A549 (cell line): ENCODE results near the gene LANCL2. TPM values are rescaled to one million over a fixed set of nuclear protein-coding genes. Genes with fewer than 3 reads are reported as not detected.

ENCODE experiments used
- ATAC-seq, 2 experiments: fragments of 200-7000 bp in 1 of 2; fragments of >200 bp in 1 of 2; cut with Nextera tagmentation in 1 of 2; cut with Tn5 transposase in 1 of 2; 3 replicates each; pipeline versions ENCODE4 v1.8.0 to v1.9.1; 2018 to 2020; ENCODE audit warnings: mild to moderate bottlenecking in 1 of 2, moderate library complexity in 1 of 2
- CTCF ChIA-PET: fragments of 300-600 bp; sonication (Branson Sonifier 250); formaldehyde crosslinking; extraction: SDS; loops from one replicate; lab custom pipeline; 2021; ENCODE audit warnings: antibody characterized with exemption, inconsistent platforms; lab: Yijun Ruan, JAX
- POLR2A ChIA-PET: fragments of 350-600 bp; formaldehyde crosslinking; extraction: SDS; loops from one replicate; lab custom pipeline; 2021; ENCODE audit warnings: antibody characterized with exemption, inconsistent platforms; lab: Yijun Ruan, JAX
- DNase-seq, 2 experiments: peaks; one replicate each; pipeline versions ENCODE4 v3.0.0 to v3.0.0-alpha.2; 2011 to 2016; ENCODE audit warnings: low read depth in 1 of 2, low spot score in 1 of 2
- FAIRE-seq: peaks from 2 replicates; lab custom pipeline; 2011; peaks lifted over from hg19 to GRCh38; lab: Jason Lieb, UNC
- H3K27ac ChIP-seq, 2 experiments: fragments of >200 bp; sonication (Bioruptor Twin); formaldehyde crosslinking; 3 replicates each; pipeline ENCODE4 v1.5.1; 2016 to 2017
- H3K4me1 ChIP-seq: fragments of >200 bp; sonication (Bioruptor Twin); formaldehyde crosslinking; 3 replicates; pipeline ENCODE4 v1.6.1; 2016
- H3K4me2 ChIP-seq: fragments of >200 bp; sonication (Bioruptor Twin); formaldehyde crosslinking; 3 replicates; pipeline ENCODE4 v1.6.1; 2016
- H3K4me3 ChIP-seq: fragments of >200 bp; sonication (Bioruptor Twin); formaldehyde crosslinking; 3 replicates; pipeline ENCODE4 v1.5.1; 2016
- H3K9me3 ChIP-seq: fragments of >200 bp; sonication (Bioruptor Twin); formaldehyde crosslinking; 3 replicates; pipeline ENCODE4 v1.6.1; 2016
- CHD4 ChIP-seq: fragments of 200-600 bp; sonication (generic); IDR thresholded peaks from 2 replicates; pipeline ENCODE4 v1.6.1; 2016; ENCODE audit warnings: antibody characterized with exemption, mild to moderate bottlenecking, borderline replicate concordance
- EHMT2 ChIP-seq: fragments of 200-600 bp; sonication (generic); IDR thresholded peaks from 2 replicates; pipeline ENCODE4 v1.6.1; 2016; ENCODE audit warnings: antibody characterized with exemption, low read depth, mild to moderate bottlenecking, moderate library complexity
- EP300 ChIP-seq, 2 experiments: fragments of >200 bp; sonication (Bioruptor Twin); formaldehyde crosslinking; IDR thresholded peaks; 2 replicates in 1 of 2; 3 replicates in 1 of 2; pipeline ENCODE4 v1.6.1; 2016 to 2017
- ESRRA ChIP-seq: fragments of 150-350 bp; IDR thresholded peaks from 2 replicates; pipeline ENCODE4 v1.6.1; 2014; ENCODE audit warnings: mild to moderate bottlenecking, low read length, borderline replicate concordance
- FOXS1 ChIP-seq: fragments of 250-450 bp; sonication (Bioruptor Pico); IDR thresholded peaks from 2 replicates; pipeline ENCODE4 v1.5.0; 2020; ENCODE audit warnings: mild to moderate bottlenecking, moderate library complexity
- HDAC2 ChIP-seq: fragments of 200-600 bp; sonication (generic); IDR thresholded peaks from 2 replicates; pipeline ENCODE4 v1.6.1; 2016
- HOXA7 ChIP-seq: fragments of 250-450 bp; sonication (Bioruptor Pico); IDR thresholded peaks from 2 replicates; pipeline ENCODE4 v1.5.0; 2020; ENCODE audit warnings: mild to moderate bottlenecking, moderate library complexity
- HOXB5 ChIP-seq: fragments of 250-450 bp; sonication (Bioruptor Pico); IDR thresholded peaks from 2 replicates; pipeline ENCODE4 v1.5.0; 2020; ENCODE audit warnings: mild to moderate bottlenecking, moderate library complexity
- JUNB ChIP-seq: fragments of >200 bp; sonication (Bioruptor Twin); formaldehyde crosslinking; IDR thresholded peaks from 2 replicates; pipeline ENCODE4 v1.6.1; 2016
- KDM5A ChIP-seq: fragments of 200-600 bp; sonication (generic); IDR thresholded peaks from 2 replicates; pipeline ENCODE4 v1.6.1; 2016; ENCODE audit warnings: antibody characterized with exemption, mild to moderate bottlenecking
- MAFK ChIP-seq: fragments of 450-650 bp; IDR thresholded peaks from 2 replicates; pipeline ENCODE4 v1.6.1; 2014; ENCODE audit not compliant: partially characterized antibody
- POLR2A ChIP-seq: IDR thresholded peaks from 2 replicates; pipeline ENCODE4 v1.6.1; 2012; ENCODE audit warnings: mild to moderate bottlenecking, low read length
- RCOR1 ChIP-seq: fragments of 150-350 bp; IDR thresholded peaks from 2 replicates; pipeline ENCODE4 v1.6.1; 2014; ENCODE audit warnings: antibody characterized with exemption, low read length, low read depth
- TP53 ChIP-seq: fragments of 250-450 bp; sonication (Bioruptor Pico); IDR thresholded peaks from 2 replicates; pipeline ENCODE4 v1.5.0; 2021; ENCODE audit warnings: mild to moderate bottlenecking, moderate library complexity
- ZC3H11A ChIP-seq: fragments of 450-650 bp; IDR thresholded peaks from 2 replicates; pipeline ENCODE4 v1.6.1; 2014; ENCODE audit warnings: antibody characterized with exemption, mild to moderate bottlenecking
- ZSCAN20 ChIP-seq: fragments of 250-450 bp; sonication (Bioruptor Pico); IDR thresholded peaks from 2 replicates; pipeline ENCODE4 v1.8.0; 2022; ENCODE audit warnings: mild to moderate bottlenecking, moderate library complexity
- WGBS: methylation state at CpG from one replicate; pipeline ENCODE4 v1.1.6; 2017; ENCODE audit errors: missing lambda C conversion rate; 5-methylcytosine and 5-hydroxymethylcytosine counted together
- polyA plus RNA-seq, 4 experiments: library from polyadenylated mRNA; depleted of rRNA in 3 of 4; stranded (reverse); fragments of >200 nt; fragmentation: RNase III in 1 of 4; extraction: RNeasy Plus Mini Kit Qiagen cat#74134 plus additional on column Dnase treatment in 1 of 4; gene quantifications; 2 replicates in 3 of 4; 3 replicates in 1 of 4; pipeline ENCODE4 v1.2.3, GENCODE V29; 2011 to 2017
- TF ChIP-seq, protein P1 (sequence below): IDR thresholded peaks from 2 replicates; pipeline ENCODE4 v1.6.1; 2012
- TF ChIP-seq, protein P2 (sequence below): fragments of 250-450 bp; sonication (Bioruptor Pico); IDR thresholded peaks from 2 replicates; pipeline ENCODE4 v1.5.0; 2020; ENCODE audit warnings: low read depth, mild to moderate bottlenecking, moderate library complexity
- TF ChIP-seq, protein P3 (sequence below): fragments of 150-350 bp; IDR thresholded peaks from 2 replicates; pipeline ENCODE4 v1.6.1; 2014; ENCODE audit warnings: low read depth, mild to moderate bottlenecking, low read length
- TF ChIP-seq, protein P4 (sequence below): IDR thresholded peaks from 2 replicates; pipeline ENCODE4 v1.6.1; 2012; ENCODE audit warnings: low read depth, borderline replicate concordance
- TF ChIP-seq, protein P5 (sequence below): fragments of 250-450 bp; sonication (Bioruptor Pico); IDR thresholded peaks from 2 replicates; pipeline ENCODE4 v1.5.0; 2021; ENCODE audit warnings: mild to moderate bottlenecking, moderate library complexity, borderline replicate concordance

LANCL2 gene
- polyA plus RNA-seq, 2 of the 4 experiments (the other 2 are of a cell fraction): 8.0 to 12.4 TPM

DNA sequence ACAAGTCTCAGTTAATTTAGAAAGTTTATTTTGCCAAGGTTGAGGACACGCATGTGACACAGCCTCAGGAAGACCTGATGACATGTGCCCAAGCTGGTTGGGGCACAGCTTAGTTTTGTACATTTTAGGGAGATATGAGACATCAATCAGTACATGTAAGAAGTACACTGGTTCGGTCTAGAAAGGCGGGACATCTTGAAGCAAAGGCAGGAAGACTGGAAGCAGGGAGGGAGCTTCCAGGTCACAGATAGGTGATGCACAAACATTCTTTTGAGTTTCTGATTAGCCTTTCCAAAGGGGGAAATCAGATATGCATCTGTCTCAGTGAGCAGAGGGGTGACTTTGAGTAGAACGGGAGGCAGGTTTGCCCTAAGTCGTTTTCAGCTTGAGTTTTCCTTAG is 29.4 kb upstream of the LANCL2 start:
- no peak for FAIRE-seq
- Histone ChIP-seq H3K4me2 (no peak overlapping the region), H3K9me3 (no peaks in the 10 kb centered on the region), H3K4me1 (no peaks in the 10 kb centered on the region), H3K4me3 (no peak overlapping the region), H3K27ac (no peak overlapping the region)
- CTCF ChIA-PET: interaction anchor here (1.4 kb wide), 1 partner anchor 80 kb away, joined by 4 read pairs; no protein-coding TSS in a partner anchor
- no peak for ATAC-seq
- POLR2A ChIA-PET: no interaction called here
- TF ChIP-seq EHMT2 (no peak), RCOR1 (no peak)
- TF ChIP-seq, protein P1, sequence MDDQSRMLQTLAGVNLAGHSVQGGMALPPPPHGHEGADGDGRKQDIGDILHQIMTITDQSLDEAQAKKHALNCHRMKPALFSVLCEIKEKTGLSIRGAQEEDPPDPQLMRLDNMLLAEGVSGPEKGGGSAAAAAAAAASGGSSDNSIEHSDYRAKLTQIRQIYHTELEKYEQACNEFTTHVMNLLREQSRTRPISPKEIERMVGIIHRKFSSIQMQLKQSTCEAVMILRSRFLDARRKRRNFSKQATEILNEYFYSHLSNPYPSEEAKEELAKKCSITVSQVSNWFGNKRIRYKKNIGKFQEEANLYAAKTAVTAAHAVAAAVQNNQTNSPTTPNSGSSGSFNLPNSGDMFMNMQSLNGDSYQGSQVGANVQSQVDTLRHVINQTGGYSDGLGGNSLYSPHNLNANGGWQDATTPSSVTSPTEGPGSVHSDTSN: no peak
- TF ChIP-seq, protein P2, sequence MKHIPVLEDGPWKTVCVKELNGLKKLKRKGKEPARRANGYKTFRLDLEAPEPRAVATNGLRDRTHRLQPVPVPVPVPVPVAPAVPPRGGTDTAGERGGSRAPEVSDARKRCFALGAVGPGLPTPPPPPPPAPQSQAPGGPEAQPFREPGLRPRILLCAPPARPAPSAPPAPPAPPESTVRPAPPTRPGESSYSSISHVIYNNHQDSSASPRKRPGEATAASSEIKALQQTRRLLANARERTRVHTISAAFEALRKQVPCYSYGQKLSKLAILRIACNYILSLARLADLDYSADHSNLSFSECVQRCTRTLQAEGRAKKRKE (CRISPR knock-in tag): no peak
- TF ChIP-seq, protein P3, sequence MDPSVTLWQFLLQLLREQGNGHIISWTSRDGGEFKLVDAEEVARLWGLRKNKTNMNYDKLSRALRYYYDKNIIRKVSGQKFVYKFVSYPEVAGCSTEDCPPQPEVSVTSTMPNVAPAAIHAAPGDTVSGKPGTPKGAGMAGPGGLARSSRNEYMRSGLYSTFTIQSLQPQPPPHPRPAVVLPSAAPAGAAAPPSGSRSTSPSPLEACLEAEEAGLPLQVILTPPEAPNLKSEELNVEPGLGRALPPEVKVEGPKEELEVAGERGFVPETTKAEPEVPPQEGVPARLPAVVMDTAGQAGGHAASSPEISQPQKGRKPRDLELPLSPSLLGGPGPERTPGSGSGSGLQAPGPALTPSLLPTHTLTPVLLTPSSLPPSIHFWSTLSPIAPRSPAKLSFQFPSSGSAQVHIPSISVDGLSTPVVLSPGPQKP: no peak
- DNase-seq: no peak
- WGBS: 30% methylated on average over 5 of the region's 5 CpGs

DNA sequence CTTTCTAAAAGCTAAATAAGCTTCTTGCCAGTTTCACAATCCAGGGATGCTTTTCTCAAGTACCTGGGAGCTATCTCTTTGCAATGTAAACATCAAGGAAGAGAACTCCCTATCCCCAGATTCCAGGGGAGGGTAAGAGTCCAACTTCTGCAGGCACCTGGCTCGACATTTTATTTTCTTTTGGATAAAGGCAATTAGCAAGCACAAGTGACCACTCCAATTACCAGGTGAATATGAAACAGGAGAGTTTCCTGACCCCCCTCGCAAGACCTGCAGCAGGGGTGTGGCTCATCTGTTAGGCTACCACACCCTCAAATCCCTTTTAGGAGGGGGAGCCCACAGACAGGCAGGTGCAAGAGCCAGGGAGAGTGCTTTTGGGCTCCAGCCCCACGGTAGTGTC is 28.6 kb upstream of the LANCL2 start:
- no peak for ATAC-seq
- Histone ChIP-seq H3K4me2 (no peak overlapping the region), H3K9me3 (no peaks in the 10 kb centered on the region), H3K4me3 (no peak overlapping the region), H3K27ac (no peak overlapping the region), H3K4me1 (no peaks in the 10 kb centered on the region)
- TF ChIP-seq, protein P4, sequence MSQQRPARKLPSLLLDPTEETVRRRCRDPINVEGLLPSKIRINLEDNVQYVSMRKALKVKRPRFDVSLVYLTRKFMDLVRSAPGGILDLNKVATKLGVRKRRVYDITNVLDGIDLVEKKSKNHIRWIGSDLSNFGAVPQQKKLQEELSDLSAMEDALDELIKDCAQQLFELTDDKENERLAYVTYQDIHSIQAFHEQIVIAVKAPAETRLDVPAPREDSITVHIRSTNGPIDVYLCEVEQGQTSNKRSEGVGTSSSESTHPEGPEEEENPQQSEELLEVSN: no peak
- TF ChIP-seq ZC3H11A (no peak), HOXB5 (CRISPR knock-in tag) (no peak), MAFK (no peak), TP53 (CRISPR knock-in tag) (no peak), EP300 (IDR thresholded peaks at IDR 0.05) (no peak), HOXA7 (CRISPR knock-in tag) (no peak), KDM5A (no peak), ZSCAN20 (CRISPR knock-in tag) (no peak), ESRRA (no peak), JUNB (no peak), CHD4 (no peak), FOXS1 (CRISPR knock-in tag) (no peak), POLR2A (no peak), HDAC2 (no peak)
- TF ChIP-seq, protein P5, sequence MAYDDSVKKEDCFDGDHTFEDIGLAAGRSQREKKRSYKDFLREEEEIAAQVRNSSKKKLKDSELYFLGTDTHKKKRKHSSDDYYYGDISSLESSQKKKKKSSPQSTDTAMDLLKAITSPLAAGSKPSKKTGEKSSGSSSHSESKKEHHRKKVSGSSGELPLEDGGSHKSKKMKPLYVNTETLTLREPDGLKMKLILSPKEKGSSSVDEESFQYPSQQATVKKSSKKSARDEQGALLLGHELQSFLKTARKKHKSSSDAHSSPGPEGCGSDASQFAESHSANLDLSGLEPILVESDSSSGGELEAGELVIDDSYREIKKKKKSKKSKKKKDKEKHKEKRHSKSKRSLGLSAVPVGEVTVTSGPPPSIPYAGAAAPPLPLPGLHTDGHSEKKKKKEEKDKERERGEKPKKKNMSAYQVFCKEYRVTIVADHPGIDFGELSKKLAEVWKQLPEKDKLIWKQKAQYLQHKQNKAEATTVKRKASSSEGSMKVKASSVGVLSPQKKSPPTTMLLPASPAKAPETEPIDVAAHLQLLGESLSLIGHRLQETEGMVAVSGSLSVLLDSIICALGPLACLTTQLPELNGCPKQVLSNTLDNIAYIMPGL: no peak
- no peak for FAIRE-seq
- ChIA-PET POLR2A (no interaction called here), CTCF (no interaction called here)
- 4% methylated on average over 3 of the region's 3 CpGs for WGBS
- DNase-seq: no peak
